B cell (primary cell): ENCODE data around the gene SERINC5. TPM values are rescaled to one million over a fixed set of nuclear protein-coding genes. Genes with fewer than 3 reads are reported as not detected.

ENCODE experiments used
- ATAC-seq: fragments of 200-7000 bp; cut with Tn5 transposase; one replicate; pipeline ENCODE4 v1.10.0; 2021; ENCODE audit warnings: low read depth, mild to moderate bottlenecking, moderate number of reproducible peaks, moderate library complexity
- CTCF ChIA-PET: fragments of 350-600 bp; sonication (Branson Sonifier 250); formaldehyde crosslinking; loops from one replicate; lab custom pipeline; 2021; ENCODE audit warnings: antibody characterized with exemption, inconsistent platforms; lab: Charles Lee
- POLR2A ChIA-PET: fragments of 350-600 bp; sonication (Branson Sonifier 250); formaldehyde crosslinking; loops from one replicate; lab custom pipeline; 2021; ENCODE audit warnings: antibody characterized with exemption; lab: Charles Lee
- DNase-seq: peaks from one replicate; pipeline ENCODE4 v3.0.0; 2013
- H2AFZ ChIP-seq: 2 replicates; pipeline ENCODE4 v1.6.1; 2012; ENCODE audit warnings: mild to moderate bottlenecking, low read depth, low read length; ENCODE audit not compliant: insufficient read depth, poor library complexity, severe bottlenecking
- H3K27ac ChIP-seq, 2 donors: 1 replicate in 1 of 2; 2 replicates in 1 of 2; pipeline ENCODE4 v1.5.1; 2012 to 2013; ENCODE audit warnings: low read length in 2 of 2, mild to moderate bottlenecking in 2 of 2, moderate library complexity in 1 of 2
- H3K27me3 ChIP-seq, 4 experiments: fragments of 200-600 bp in 1 of 4; sonication (generic) in 1 of 4; replicated peaks in 1 of 4; 1 replicate in 2 of 4; 2 replicates in 2 of 4; pipeline versions ENCODE4 v1.6.1 to v1.7.0; 2013 to 2016; ENCODE audit warnings: low read length in 3 of 4, mild to moderate bottlenecking in 2 of 4, mixed read lengths in 1 of 4, moderate library complexity in 1 of 4; ENCODE audit not compliant: insufficient read depth in 4 of 4, control insufficient read depth in 3 of 4; ENCODE audit errors: control extremely low read depth in 1 of 4
- H3K36me3 ChIP-seq, 2 experiments: replicated peaks in 1 of 2; 1 replicate in 1 of 2; 2 replicates in 1 of 2; pipeline versions ENCODE4 v1.6.1 to v1.7.1; 2013; ENCODE audit warnings: low read length in 1 of 2; ENCODE audit not compliant: insufficient read depth in 2 of 2, control insufficient read depth in 1 of 2; ENCODE audit errors: control extremely low read depth in 1 of 2, extremely low read depth in 1 of 2
- H3K4me1 ChIP-seq, 2 donors: fragments of 200-600 bp in 1 of 2; sonication (generic) in 1 of 2; 1 replicate in 1 of 2; 2 replicates in 1 of 2; pipeline versions ENCODE4 v1.5.1 to v1.6.1; 2013 to 2017; ENCODE audit warnings: low read length in 2 of 2; ENCODE audit not compliant: control insufficient read depth in 2 of 2, insufficient read depth in 2 of 2
- H3K4me2 ChIP-seq: replicated peaks from 2 replicates; pipeline ENCODE3; 2012; ENCODE audit warnings: mild to moderate bottlenecking, low read depth, low read length; ENCODE audit not compliant: poor library complexity, severe bottlenecking
- H3K4me3 ChIP-seq, 5 experiments: fragments of 200-600 bp in 1 of 5; sonication (generic) in 1 of 5; 1 replicate in 3 of 5; 2 replicates in 2 of 5; pipeline versions ENCODE4 v1.5.1 to v1.7.0; 2011 to 2016; ENCODE audit warnings: low read length in 4 of 5, mild to moderate bottlenecking in 4 of 5, low read depth in 2 of 5, control low read depth in 1 of 5, moderate library complexity in 1 of 5; ENCODE audit not compliant: insufficient read depth in 1 of 5; ENCODE audit errors: control extremely low read depth in 1 of 5, extremely low read depth in 1 of 5
- H3K79me2 ChIP-seq: fragments of 200-600 bp; sonication (generic); one replicate; pipeline ENCODE4 v1.6.0; 2016; ENCODE audit warnings: low read length; ENCODE audit not compliant: control insufficient read depth, insufficient read depth
- H3K9ac ChIP-seq: fragments of 200-600 bp; sonication (generic); 2 replicates; pipeline ENCODE4 v1.6.1; 2017; ENCODE audit warnings: mild to moderate bottlenecking, low read length, moderate library complexity
- H3K9me3 ChIP-seq, 3 donors: one replicate each; pipeline versions ENCODE4 v1.6.1 to v1.7.1; 2013; ENCODE audit warnings: low read length in 2 of 3; ENCODE audit not compliant: control insufficient read depth in 2 of 3, insufficient read depth in 1 of 3; ENCODE audit errors: control extremely low read depth in 1 of 3
- H4K20me1 ChIP-seq: 2 replicates; pipeline ENCODE4 v1.6.0; 2012; ENCODE audit warnings: mild to moderate bottlenecking, low read length; ENCODE audit not compliant: insufficient read depth, control insufficient read depth, poor library complexity, severe bottlenecking
- H3K27ac Mint-ChIP-seq: one replicate; pipeline ENCODE4 v1.8.0; 2021; ENCODE audit warnings: mixed read lengths
- H3K27me3 Mint-ChIP-seq: one replicate; pipeline ENCODE4 v1.8.0; 2021; ENCODE audit warnings: mixed read lengths
- H3K4me1 Mint-ChIP-seq: one replicate; pipeline ENCODE4 v1.8.0; 2021; ENCODE audit warnings: mixed read lengths
- H3K4me3 Mint-ChIP-seq: one replicate; pipeline ENCODE4 v1.8.0; 2021; ENCODE audit warnings: mixed read lengths
- H3K9me3 Mint-ChIP-seq: one replicate; pipeline ENCODE4 v1.8.0; 2022; ENCODE audit warnings: mixed read lengths; ENCODE audit not compliant: insufficient read depth
- EZH2 ChIP-seq: IDR thresholded peaks from 2 replicates; pipeline ENCODE4 v1.6.1; 2012; ENCODE audit warnings: borderline replicate concordance, low read depth, mild to moderate bottlenecking, moderate library complexity, low read length; ENCODE audit not compliant: insufficient read depth, poor library complexity, severe bottlenecking
- WGBS: methylation state at CpG from one replicate; pipeline ENCODE4 v1.1.5; 2013; ENCODE audit warnings: missing lambda C conversion rate; ENCODE audit not compliant: insufficient coverage; 5-methylcytosine and 5-hydroxymethylcytosine counted together
- intact Hi-C: fragments of 100-400 bp; cut with micrococcal nuclease; formaldehyde crosslinking; loops from one replicate; pipeline ENCODE4 v1.10.0; 2022
- polyA plus RNA-seq: library from polyadenylated mRNA; depleted of rRNA; stranded (reverse); fragments of >200 nt; gene quantifications from 2 replicates; pipeline ENCODE4 v1.2.3, GENCODE V29; 2012
- total RNA-seq, 2 donors: library from RNA; stranded (reverse); fragments of 120-200 nt in 1 of 2; gene quantifications; 1 replicate in 1 of 2; 2 replicates in 1 of 2; pipeline versions ENCODE4 v1.2.3 to v1.2.4, GENCODE V29; 2013 to 2022
- TF ChIP-seq, protein P1 (sequence below): fragments of 200-600 bp; IDR thresholded peaks from one replicate; pipeline ENCODE4 v1.8.0; 2022; ENCODE audit warnings: antibody characterized with exemption, mild to moderate bottlenecking

SERINC5 gene
- total and polyA plus RNA-seq, 2 donors (not counting 1 experiment from before 2014, with no cell fraction given): 2.4 to 9.5 TPM

DNA sequence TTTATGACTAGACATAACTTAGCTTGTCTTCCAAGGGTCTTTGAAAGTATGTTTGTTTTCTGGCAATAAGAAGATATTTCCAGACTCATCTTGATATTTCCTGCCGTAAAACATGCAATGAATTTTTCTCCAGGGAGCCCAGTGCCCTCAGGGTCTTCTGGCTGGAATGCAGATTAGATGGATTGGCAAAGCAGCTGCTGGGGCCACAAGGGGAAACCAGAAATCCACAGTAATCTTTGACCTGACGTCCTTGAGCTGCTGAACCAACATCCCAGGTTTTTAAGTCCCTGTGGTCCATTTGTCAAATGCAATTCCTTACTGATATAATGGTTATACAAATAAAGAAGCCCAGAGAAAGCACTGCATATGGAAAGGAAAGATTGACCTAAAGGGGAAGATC, 127.7 kb downstream of the SERINC5 start:
- no peak for DNase-seq
- Histone ChIP-seq H3K27ac (no peak overlapping the region), H3K4me3 (no peak overlapping the region), H3K79me2 (no peaks in the 10 kb centered on the region), H3K4me1 (peaks cover 18% of the 10 kb centered on the region in 2 donors), H3K36me3 (no peaks in the 10 kb centered on the region), H3K9me3 (peaks cover 0 to 2% (median 0%) of the 10 kb centered on the region in 3 donors), H2AFZ (no peak overlapping the region), H4K20me1 (no peaks in the 10 kb centered on the region), H3K27me3 (no peaks in the 10 kb centered on the region), H3K4me2 (no peak overlapping the region), H3K9ac (no peak overlapping the region)
- H3K27me3 Mint-ChIP-seq: no peaks in the 10 kb centered on the region
- intact Hi-C loops: no loop called here
- no peak for ATAC-seq
- H3K4me1 Mint-ChIP-seq: peaks cover 17% of the 10 kb centered on the region
- H3K27ac Mint-ChIP-seq: no peak overlapping the region
- WGBS: 86% methylated on average over 1 of the region's 2 CpGs
- no peak for TF ChIP-seq EZH2
- TF ChIP-seq, protein P1, sequence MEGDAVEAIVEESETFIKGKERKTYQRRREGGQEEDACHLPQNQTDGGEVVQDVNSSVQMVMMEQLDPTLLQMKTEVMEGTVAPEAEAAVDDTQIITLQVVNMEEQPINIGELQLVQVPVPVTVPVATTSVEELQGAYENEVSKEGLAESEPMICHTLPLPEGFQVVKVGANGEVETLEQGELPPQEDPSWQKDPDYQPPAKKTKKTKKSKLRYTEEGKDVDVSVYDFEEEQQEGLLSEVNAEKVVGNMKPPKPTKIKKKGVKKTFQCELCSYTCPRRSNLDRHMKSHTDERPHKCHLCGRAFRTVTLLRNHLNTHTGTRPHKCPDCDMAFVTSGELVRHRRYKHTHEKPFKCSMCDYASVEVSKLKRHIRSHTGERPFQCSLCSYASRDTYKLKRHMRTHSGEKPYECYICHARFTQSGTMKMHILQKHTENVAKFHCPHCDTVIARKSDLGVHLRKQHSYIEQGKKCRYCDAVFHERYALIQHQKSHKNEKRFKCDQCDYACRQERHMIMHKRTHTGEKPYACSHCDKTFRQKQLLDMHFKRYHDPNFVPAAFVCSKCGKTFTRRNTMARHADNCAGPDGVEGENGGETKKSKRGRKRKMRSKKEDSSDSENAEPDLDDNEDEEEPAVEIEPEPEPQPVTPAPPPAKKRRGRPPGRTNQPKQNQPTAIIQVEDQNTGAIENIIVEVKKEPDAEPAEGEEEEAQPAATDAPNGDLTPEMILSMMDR: no peak
- no peaks in the 10 kb centered on the region for H3K9me3 Mint-ChIP-seq
- ChIA-PET CTCF (no interaction called here), POLR2A (no interaction called here)
- H3K4me3 Mint-ChIP-seq: no peak overlapping the region

DNA sequence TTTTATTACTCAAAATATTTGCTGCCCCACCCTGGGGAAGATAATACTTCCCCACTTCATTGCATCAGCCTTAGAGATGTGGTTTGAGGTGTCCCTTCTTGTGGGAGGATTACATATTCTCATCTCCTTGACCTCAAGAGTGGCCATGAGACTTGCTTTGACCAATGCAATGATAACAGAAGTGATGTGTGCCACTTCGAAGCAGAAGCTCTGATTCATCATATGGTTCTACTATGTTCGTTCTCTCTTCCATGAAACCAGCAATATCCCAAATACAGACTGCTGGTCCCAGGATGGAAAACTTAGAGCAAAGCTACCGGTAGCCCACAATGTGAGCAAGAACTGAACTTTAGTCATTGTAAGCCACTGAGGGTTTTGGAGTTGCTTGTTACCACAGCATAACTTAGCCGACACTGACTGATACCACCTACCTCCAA, 128.7 kb downstream of the SERINC5 start:
- Histone ChIP-seq H3K27ac (no peak overlapping the region), H3K9ac (no peak overlapping the region), H3K4me3 (no peak overlapping the region), H3K4me1 (peaks cover 18 to 22% of the 10 kb centered on the region in 2 donors), H3K27me3 (no peaks in the 10 kb centered on the region), H4K20me1 (no peaks in the 10 kb centered on the region), H3K36me3 (no peaks in the 10 kb centered on the region), H3K79me2 (no peaks in the 10 kb centered on the region), H3K9me3 (peaks cover 0 to 2% (median 0%) of the 10 kb centered on the region in 3 donors), H2AFZ (no peak overlapping the region), H3K4me2 (no peak overlapping the region)
- 80% methylated on average over 2 of the region's 4 CpGs for WGBS
- no peaks in the 10 kb centered on the region for H3K27me3 Mint-ChIP-seq
- ATAC-seq (no peak), DNase-seq (no peak)
- H3K4me3 Mint-ChIP-seq: no peak overlapping the region
- H3K27ac Mint-ChIP-seq: no peak overlapping the region
- intact Hi-C loops: no loop called here
- TF ChIP-seq, protein P1: no peak
- TF ChIP-seq EZH2: no peak
- ChIA-PET CTCF (interaction anchor here (1.6 kb wide), 1 partner anchor 35 kb away, joined by 5 read pairs; no protein-coding TSS in a partner anchor), POLR2A (interaction anchor here (0.6 kb wide), 1 partner anchor 380 kb away, joined by 4 read pairs; no protein-coding TSS in a partner anchor)
- peaks cover 19% of the 10 kb centered on the region for H3K4me1 Mint-ChIP-seq
- no peaks in the 10 kb centered on the region for H3K9me3 Mint-ChIP-seq
